ENCODE results near the gene ENDOD1. TPM values are rescaled to one million over a fixed set of nuclear protein-coding genes. Genes with fewer than 3 reads are reported as not detected.

Gene ENDOD1
- total RNA-seq, 1 donor from 2014 or later, result 61.1 TPM

- DNase-seq, result no peak
Observed at GRCh38 chr11:95145430-95146060, 55.9 kb downstream of the ENDOD1 start.

- DNase-seq, result peak; percentile 87
Observed at GRCh38 chr11:95147364-95147905, 57.8 kb downstream of the ENDOD1 start.

- no peak for DNase-seq
Observed at GRCh38 chr11:95148406-95148805, 58.8 kb downstream of the ENDOD1 start.

- no peak for DNase-seq
Observed at GRCh38 chr11:95148938-95149337, 59.3 kb downstream of the ENDOD1 start.

GRCh38 chr11:95149651-95150364 lies 60.2 kb downstream of the ENDOD1 start:
- peak; percentile 65 for DNase-seq

- peak; percentile 95 for DNase-seq
Observed at GRCh38 chr11:95150956-95151684, 61.5 kb downstream of the ENDOD1 start.

GRCh38 chr11:95152876-95153856 lies 63.5 kb downstream of the ENDOD1 start:
- no peak for DNase-seq

GRCh38 chr11:95153857-95154246 lies 64.2 kb downstream of the ENDOD1 start:
- no peak for DNase-seq

GRCh38 chr11:95154514-95154913 lies 64.9 kb downstream of the ENDOD1 start:
- peak; percentile 61 for DNase-seq

- DNase-seq, result no peak
Observed at GRCh38 chr11:95155385-95155784, 65.7 kb downstream of the ENDOD1 start.

- no peak for DNase-seq
Observed at GRCh38 chr11:95156133-95156721, 66.6 kb downstream of the ENDOD1 start.

- no peak for DNase-seq
Observed at GRCh38 chr11:95156916-95157541, 67.4 kb downstream of the ENDOD1 start.

- DNase-seq, result no peak
Observed at GRCh38 chr11:95157824-95158223, 68.2 kb downstream of the ENDOD1 start.

- no peak for DNase-seq
Observed at GRCh38 chr11:95161248-95161647, 71.6 kb downstream of the ENDOD1 start.

GRCh38 chr11:95163106-95163505 lies 73.5 kb downstream of the ENDOD1 start:
- no peak for DNase-seq

GRCh38 chr11:95165638-95166037 lies 76.0 kb downstream of the ENDOD1 start:
- DNase-seq, result no peak

GRCh38 chr11:95166781-95167180 lies 77.1 kb downstream of the ENDOD1 start:
- no peak for DNase-seq

- no peak for DNase-seq
Observed at GRCh38 chr11:95170294-95170693, 80.6 kb downstream of the ENDOD1 start.

GRCh38 chr11:95175818-95176380 lies 86.3 kb downstream of the ENDOD1 start:
- DNase-seq, result no peak
